Stomach smooth muscle (tissue), 2 donors: Measurements from ENCODE around the gene PLCL2.

ENCODE experiments used
- H3K27ac ChIP-seq: one replicate; pipeline ENCODE4 v1.7.0; 2013; ENCODE audit warnings: mild to moderate bottlenecking, low read length, inconsistent platforms
- H3K27me3 ChIP-seq, 2 donors: one replicate each; pipeline ENCODE4 v1.7.0; 2013; ENCODE audit warnings: low read length in 2 of 2; ENCODE audit not compliant: insufficient read depth in 2 of 2, control insufficient read depth in 1 of 2
- H3K36me3 ChIP-seq, 2 donors: one replicate each; pipeline ENCODE4 v1.7.0; 2013; ENCODE audit warnings: low read length in 2 of 2; ENCODE audit not compliant: control insufficient read depth in 2 of 2, insufficient read depth in 2 of 2
- H3K4me1 ChIP-seq: one replicate; pipeline ENCODE4 v1.7.0; 2013; ENCODE audit warnings: low read length; ENCODE audit not compliant: control insufficient read depth, insufficient read depth
- H3K4me3 ChIP-seq, 2 donors: one replicate each; pipeline ENCODE4 v1.7.0; 2013; ENCODE audit warnings: low read length in 2 of 2
- H3K9ac ChIP-seq, 2 donors: one replicate each; pipeline ENCODE4 v1.7.0; 2013; ENCODE audit warnings: low read length in 2 of 2, mild to moderate bottlenecking in 1 of 2
- H3K9me3 ChIP-seq, 2 donors: one replicate each; pipeline ENCODE4 v1.7.0; 2013; ENCODE audit warnings: low read length in 2 of 2; ENCODE audit not compliant: control insufficient read depth in 2 of 2
- donor health status: healthy.
- donor health status: Pancreatic carcinoma.

The PLCL2 gene

DNA sequence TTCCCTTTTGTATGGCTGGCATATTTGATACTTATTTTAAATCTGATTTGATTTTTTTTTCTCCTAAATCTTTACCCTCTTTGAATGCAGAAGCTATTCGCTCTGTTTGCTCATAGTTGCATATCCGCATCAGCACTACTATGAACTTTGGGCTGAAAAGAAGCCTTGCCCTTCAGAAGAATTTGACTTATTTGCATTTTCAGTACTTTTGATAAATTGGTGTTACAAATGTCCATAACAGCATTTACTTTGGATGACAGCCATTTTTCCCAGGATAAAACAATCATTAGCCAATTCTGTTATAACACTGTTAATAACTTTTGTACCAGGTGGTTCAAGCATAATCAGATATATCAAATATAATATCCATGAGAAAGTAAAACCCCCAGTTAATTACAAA lies 129.5 kb downstream of the PLCL2 start:
- peaks cover 0 to 5% of the 10 kb centered on the region in 2 donors for H3K36me3 ChIP-seq
- H3K9me3 ChIP-seq = no peaks in the 10 kb centered on the region
- H3K27ac ChIP-seq = no peak overlapping the region
- H3K27me3 ChIP-seq = no peaks in the 10 kb centered on the region
- no peaks in the 10 kb centered on the region for H3K4me1 ChIP-seq
- H3K4me3 ChIP-seq = no peak overlapping the region
- no peak overlapping the region for H3K9ac ChIP-seq

DNA sequence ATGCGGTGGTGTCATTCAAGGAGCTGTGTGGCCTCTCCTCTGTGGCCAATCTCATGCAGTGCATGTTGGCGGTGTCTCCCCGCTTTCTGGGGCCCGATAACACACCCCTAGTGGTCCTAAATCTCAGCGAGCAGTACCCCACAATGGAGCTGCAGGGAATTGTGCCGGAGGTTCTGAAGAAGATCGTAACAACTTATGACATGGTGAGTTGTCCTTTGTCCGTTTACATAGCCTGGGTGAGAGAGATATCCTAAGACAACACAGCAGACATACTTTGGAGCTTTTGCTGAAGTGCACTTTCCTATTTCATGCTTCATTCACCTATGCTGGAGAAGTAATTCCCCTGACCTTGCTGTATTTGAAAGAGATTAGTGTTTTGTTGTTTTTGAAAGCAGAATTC lies 130.0 kb downstream of the PLCL2 start:
- Histone ChIP-seq H3K27me3 (no peaks in the 10 kb centered on the region), H3K4me3 (no peak overlapping the region), H3K4me1 (no peaks in the 10 kb centered on the region), H3K27ac (no peak overlapping the region), H3K9me3 (no peaks in the 10 kb centered on the region), H3K36me3 (peaks cover 0 to 5% of the 10 kb centered on the region in 2 donors), H3K9ac (no peak overlapping the region)

DNA sequence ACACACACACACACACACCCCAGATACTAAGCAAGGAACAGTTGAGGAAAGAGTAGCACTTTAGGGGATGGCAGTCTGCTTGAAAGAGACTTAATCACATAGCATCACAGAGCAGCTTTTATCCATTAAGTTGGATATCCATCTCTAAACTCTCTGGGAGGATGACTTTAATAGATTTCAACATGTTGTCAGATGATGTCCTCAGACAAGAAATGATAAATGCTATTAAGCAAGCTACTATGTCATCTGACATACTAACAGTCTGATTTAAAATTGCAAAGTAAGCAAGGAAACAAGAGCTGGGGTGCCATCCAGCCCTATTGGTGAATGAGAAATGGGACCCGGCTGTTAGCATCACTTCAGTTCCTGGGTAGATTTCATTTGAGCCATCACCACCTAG lies 136.9 kb downstream of the PLCL2 start:
- no peaks in the 10 kb centered on the region for H3K9me3 ChIP-seq
- no peaks in the 10 kb centered on the region for H3K36me3 ChIP-seq
- no peak overlapping the region for H3K4me3 ChIP-seq
- no peaks in the 10 kb centered on the region for H3K4me1 ChIP-seq
- no peak overlapping the region for H3K9ac ChIP-seq
- H3K27ac ChIP-seq = no peak overlapping the region
- no peaks in the 10 kb centered on the region for H3K27me3 ChIP-seq

DNA sequence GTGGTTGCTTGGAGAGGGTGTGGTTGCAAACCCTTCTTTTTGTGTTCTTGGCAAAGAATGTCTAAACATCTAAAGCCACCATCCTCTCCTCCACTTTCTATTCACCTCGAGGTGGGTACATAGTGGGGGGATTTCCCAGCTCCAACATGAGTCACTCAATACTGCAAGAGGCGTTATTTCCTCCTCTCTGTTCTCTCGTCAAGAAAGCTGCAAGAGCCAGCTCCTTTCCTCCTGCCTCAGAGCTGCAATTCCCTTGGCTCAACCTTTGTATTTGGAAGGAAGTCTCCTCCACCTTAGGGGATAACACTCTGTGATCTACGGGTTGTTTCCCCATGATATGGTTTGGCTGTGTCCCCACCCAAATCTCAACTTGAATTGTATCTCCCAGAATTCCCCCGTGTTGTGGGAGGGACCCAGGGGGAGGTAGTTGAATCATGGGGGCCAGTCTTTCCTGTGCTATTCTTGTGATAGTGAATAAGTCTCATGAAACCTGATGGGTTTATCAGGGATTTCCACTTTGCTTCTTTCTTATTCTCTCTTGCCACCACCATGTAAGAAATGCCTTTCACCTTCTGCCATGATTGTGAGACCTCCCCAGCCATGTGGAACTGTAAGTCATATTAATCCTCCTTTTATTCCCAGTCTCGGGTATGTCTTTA lies 138.4 kb downstream of the PLCL2 start:
- Histone ChIP-seq H3K27me3 (no peaks in the 10 kb centered on the region), H3K27ac (no peak overlapping the region), H3K4me1 (no peaks in the 10 kb centered on the region), H3K36me3 (no peaks in the 10 kb centered on the region), H3K4me3 (no peak overlapping the region), H3K9me3 (no peaks in the 10 kb centered on the region), H3K9ac (no peak overlapping the region)

DNA sequence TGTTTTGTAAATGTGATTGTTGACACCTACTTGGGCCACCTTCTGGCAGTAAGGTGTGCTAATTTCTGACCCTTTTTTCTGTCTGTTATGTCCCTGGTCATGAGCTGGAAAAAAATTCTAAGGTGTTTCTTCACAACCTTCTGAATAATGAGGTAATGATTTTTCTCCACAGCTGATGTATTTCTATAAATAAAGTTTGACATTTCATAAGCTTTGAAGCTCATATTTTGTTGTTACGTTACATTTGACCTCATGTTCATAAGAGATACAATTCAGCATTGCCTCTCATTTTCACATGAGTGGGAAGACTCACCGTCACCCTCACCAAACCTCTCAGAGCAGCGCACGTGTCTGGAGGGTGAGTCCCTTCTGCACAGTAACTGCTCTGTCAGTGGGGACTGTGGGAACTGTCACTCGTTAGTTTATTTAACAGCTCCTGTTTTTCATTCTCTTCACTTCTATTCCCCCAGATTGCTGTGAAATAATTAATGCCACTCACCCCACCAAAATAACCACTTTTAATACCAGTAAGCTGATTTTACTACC lies 140.9 kb downstream of the PLCL2 start:
- Histone ChIP-seq H3K4me1 (no peaks in the 10 kb centered on the region), H3K9ac (no peak overlapping the region), H3K4me3 (no peak overlapping the region), H3K9me3 (no peaks in the 10 kb centered on the region), H3K27me3 (no peaks in the 10 kb centered on the region), H3K27ac (no peak overlapping the region), H3K36me3 (no peaks in the 10 kb centered on the region)

DNA sequence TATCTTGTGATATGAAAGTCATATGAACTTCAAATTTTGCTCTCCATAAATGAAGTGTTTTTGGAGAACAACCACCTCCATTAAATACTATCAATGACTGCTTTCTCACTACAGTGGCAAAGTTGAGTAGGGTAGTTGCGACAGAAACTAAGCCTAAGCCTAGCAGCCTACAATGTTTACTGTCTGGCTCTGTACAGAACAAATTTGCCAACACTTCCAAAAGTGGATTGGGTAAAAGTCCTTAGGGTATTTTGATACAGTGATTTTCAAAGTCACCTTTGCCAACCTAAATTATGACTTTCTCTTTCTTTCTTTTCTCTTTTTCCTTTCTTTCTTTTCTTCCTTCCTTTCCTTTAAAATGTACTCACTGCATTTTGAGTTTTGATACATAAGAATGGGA lies 142.6 kb downstream of the PLCL2 start:
- Histone ChIP-seq H3K27me3 (no peaks in the 10 kb centered on the region), H3K4me3 (no peak overlapping the region), H3K27ac (no peak overlapping the region), H3K36me3 (no peaks in the 10 kb centered on the region), H3K4me1 (no peaks in the 10 kb centered on the region), H3K9ac (no peak overlapping the region), H3K9me3 (no peaks in the 10 kb centered on the region)

DNA sequence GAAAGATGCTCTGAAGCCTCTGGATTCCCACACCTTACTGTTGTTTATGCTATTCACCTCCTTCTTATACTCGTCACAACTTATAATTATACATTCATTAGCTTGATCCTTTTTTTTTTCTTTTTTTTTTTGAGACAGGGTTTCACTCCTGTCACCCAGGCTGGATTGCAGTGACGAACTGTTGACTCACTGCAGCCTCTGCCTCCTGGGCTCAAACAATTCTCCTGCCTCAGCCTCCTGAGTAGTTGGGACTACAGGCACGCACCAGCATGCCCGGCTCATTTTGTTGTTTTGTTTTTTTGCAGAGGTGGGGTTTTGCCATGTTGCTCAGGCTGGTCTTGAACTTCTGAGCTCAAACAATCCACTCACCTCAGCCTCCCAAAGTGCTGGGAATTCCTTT lies 143.6 kb downstream of the PLCL2 start:
- Histone ChIP-seq H3K27me3 (no peaks in the 10 kb centered on the region), H3K36me3 (no peaks in the 10 kb centered on the region), H3K9me3 (no peaks in the 10 kb centered on the region), H3K4me1 (no peaks in the 10 kb centered on the region), H3K9ac (no peak overlapping the region), H3K4me3 (no peak overlapping the region), H3K27ac (no peak overlapping the region)

DNA sequence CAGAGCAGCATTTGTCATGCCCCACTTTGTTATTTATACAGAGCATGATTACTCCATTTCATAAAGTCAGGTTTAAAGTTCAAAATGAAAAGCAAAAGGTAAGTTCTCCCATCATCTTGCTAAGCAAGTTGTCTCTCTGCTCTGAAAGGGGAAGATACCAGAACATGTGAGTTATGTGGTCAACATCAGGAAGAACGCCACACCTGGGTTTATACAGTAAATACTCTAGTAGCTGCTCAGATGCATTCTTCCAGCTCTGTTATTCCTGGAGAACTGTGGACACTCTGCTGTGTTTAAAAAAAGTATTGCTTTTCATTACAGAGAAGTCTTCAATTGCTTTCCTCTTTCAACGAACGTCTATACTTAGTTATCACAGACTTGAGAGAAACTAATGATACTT lies 145.7 kb downstream of the PLCL2 start:
- Histone ChIP-seq H3K4me3 (no peak overlapping the region), H3K27ac (no peak overlapping the region), H3K9me3 (no peaks in the 10 kb centered on the region), H3K27me3 (no peaks in the 10 kb centered on the region), H3K9ac (no peak overlapping the region), H3K4me1 (no peaks in the 10 kb centered on the region), H3K36me3 (no peaks in the 10 kb centered on the region)

DNA sequence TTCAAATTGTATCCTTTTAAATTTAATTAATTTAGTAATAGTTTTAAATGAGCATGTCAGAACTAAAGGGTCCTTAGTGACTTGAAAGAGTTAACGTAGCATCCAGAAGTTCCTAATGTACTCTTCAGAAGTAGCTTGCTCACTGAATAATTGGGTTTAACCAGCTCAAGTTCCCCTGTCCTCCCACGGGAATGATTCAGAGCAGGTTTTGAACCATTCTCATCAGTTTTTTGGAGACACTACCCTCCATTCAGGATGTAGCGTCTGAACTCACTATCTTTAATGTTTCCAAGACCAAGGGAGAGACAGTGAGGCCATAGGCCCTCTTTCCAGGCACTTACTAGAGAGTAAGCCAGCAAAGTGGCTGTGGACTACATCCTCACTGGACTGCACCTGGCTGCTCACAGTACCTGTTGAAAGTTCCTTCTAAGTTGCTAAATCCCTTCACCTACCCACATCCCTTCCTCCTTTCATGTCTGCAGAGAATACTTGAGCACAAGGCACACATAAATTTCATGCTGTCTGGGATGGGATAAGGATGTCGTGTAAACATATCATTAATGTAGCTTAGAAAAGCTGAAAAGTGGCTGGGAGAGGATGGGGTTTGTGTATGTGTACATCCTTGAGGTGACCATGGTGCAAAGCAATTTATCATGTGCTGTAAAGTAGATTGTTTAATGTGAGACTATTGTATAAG lies 146.3 kb downstream of the PLCL2 start:
- Histone ChIP-seq H3K9ac (no peak overlapping the region), H3K27ac (no peak overlapping the region)

DNA sequence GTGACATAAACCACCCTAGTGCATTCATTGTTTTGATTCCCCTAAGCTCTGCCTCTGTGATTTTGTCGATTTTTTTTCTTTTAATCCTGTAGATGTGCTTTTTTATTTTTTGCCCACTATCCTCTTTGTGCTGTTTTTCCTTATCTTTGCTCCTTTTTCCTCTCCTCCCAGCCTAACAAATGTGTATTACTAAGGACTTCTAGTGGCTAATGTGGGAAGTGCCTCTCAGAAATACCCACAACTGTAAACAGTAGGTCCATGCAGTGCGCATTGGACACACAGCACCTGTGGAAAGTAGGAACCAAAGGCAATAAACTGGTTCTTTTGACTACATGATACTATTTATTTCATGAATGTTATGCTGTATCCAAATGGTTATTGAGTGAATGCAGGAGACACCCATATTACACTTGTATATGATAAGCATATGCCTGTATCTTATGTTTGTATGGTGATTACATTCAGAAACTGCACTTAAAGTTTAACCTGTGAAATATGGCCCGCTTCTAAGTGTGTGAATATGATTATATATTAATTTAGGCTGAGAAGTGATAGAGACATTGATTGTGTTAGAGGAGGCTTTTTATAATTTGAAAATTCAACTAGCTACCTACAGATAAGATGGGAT lies 147.8 kb downstream of the PLCL2 start:
- no peaks in the 10 kb centered on the region for H3K27me3 ChIP-seq
- no peaks in the 10 kb centered on the region for H3K36me3 ChIP-seq
- H3K4me3 ChIP-seq = no peak overlapping the region
- no peak overlapping the region for H3K9ac ChIP-seq
- no peaks in the 10 kb centered on the region for H3K4me1 ChIP-seq
- H3K9me3 ChIP-seq = no peaks in the 10 kb centered on the region
- H3K27ac ChIP-seq = no peak overlapping the region

More for the DNA sequence above, 146.3 kb downstream of the PLCL2 start:
- no peaks in the 10 kb centered on the region for H3K27me3 ChIP-seq
- H3K36me3 ChIP-seq = no peaks in the 10 kb centered on the region
- no peaks in the 10 kb centered on the region for H3K4me1 ChIP-seq
- H3K4me3 ChIP-seq = no peak overlapping the region
- no peaks in the 10 kb centered on the region for H3K9me3 ChIP-seq
